ENCODE results near the gene PTPRK. TPM values are rescaled to one million over a fixed set of nuclear protein-coding genes. Genes with fewer than 3 reads are reported as not detected.

Gene PTPRK
- total and polyA plus RNA-seq, 9 of the 15 experiments (the other 6 are each of a cell fraction or from before 2014, with no cell fraction given), result 0.04 to 0.51 TPM; not detected in 7

DNA sequence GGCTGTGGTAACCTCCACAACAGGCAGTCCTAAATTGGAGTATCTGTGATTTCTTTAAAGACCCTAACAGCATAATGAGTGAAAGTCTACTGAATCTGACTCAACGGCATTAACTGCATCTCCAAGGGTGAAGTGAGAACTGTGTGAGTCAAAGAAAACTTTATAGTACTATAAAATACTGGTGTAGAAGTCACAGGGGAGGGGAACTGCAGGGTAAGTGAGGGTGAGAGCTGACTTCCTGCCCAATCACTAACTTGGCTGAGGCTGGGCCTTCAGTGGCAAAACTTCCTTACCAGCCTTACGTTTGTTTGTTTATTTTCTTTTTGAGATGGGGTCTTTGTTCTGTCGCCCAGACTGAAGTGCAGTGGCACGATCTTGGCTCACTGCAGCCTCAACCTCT is 109.8 kb downstream of the PTPRK start (continued):
- TF ChIP-seq, protein P1, sequence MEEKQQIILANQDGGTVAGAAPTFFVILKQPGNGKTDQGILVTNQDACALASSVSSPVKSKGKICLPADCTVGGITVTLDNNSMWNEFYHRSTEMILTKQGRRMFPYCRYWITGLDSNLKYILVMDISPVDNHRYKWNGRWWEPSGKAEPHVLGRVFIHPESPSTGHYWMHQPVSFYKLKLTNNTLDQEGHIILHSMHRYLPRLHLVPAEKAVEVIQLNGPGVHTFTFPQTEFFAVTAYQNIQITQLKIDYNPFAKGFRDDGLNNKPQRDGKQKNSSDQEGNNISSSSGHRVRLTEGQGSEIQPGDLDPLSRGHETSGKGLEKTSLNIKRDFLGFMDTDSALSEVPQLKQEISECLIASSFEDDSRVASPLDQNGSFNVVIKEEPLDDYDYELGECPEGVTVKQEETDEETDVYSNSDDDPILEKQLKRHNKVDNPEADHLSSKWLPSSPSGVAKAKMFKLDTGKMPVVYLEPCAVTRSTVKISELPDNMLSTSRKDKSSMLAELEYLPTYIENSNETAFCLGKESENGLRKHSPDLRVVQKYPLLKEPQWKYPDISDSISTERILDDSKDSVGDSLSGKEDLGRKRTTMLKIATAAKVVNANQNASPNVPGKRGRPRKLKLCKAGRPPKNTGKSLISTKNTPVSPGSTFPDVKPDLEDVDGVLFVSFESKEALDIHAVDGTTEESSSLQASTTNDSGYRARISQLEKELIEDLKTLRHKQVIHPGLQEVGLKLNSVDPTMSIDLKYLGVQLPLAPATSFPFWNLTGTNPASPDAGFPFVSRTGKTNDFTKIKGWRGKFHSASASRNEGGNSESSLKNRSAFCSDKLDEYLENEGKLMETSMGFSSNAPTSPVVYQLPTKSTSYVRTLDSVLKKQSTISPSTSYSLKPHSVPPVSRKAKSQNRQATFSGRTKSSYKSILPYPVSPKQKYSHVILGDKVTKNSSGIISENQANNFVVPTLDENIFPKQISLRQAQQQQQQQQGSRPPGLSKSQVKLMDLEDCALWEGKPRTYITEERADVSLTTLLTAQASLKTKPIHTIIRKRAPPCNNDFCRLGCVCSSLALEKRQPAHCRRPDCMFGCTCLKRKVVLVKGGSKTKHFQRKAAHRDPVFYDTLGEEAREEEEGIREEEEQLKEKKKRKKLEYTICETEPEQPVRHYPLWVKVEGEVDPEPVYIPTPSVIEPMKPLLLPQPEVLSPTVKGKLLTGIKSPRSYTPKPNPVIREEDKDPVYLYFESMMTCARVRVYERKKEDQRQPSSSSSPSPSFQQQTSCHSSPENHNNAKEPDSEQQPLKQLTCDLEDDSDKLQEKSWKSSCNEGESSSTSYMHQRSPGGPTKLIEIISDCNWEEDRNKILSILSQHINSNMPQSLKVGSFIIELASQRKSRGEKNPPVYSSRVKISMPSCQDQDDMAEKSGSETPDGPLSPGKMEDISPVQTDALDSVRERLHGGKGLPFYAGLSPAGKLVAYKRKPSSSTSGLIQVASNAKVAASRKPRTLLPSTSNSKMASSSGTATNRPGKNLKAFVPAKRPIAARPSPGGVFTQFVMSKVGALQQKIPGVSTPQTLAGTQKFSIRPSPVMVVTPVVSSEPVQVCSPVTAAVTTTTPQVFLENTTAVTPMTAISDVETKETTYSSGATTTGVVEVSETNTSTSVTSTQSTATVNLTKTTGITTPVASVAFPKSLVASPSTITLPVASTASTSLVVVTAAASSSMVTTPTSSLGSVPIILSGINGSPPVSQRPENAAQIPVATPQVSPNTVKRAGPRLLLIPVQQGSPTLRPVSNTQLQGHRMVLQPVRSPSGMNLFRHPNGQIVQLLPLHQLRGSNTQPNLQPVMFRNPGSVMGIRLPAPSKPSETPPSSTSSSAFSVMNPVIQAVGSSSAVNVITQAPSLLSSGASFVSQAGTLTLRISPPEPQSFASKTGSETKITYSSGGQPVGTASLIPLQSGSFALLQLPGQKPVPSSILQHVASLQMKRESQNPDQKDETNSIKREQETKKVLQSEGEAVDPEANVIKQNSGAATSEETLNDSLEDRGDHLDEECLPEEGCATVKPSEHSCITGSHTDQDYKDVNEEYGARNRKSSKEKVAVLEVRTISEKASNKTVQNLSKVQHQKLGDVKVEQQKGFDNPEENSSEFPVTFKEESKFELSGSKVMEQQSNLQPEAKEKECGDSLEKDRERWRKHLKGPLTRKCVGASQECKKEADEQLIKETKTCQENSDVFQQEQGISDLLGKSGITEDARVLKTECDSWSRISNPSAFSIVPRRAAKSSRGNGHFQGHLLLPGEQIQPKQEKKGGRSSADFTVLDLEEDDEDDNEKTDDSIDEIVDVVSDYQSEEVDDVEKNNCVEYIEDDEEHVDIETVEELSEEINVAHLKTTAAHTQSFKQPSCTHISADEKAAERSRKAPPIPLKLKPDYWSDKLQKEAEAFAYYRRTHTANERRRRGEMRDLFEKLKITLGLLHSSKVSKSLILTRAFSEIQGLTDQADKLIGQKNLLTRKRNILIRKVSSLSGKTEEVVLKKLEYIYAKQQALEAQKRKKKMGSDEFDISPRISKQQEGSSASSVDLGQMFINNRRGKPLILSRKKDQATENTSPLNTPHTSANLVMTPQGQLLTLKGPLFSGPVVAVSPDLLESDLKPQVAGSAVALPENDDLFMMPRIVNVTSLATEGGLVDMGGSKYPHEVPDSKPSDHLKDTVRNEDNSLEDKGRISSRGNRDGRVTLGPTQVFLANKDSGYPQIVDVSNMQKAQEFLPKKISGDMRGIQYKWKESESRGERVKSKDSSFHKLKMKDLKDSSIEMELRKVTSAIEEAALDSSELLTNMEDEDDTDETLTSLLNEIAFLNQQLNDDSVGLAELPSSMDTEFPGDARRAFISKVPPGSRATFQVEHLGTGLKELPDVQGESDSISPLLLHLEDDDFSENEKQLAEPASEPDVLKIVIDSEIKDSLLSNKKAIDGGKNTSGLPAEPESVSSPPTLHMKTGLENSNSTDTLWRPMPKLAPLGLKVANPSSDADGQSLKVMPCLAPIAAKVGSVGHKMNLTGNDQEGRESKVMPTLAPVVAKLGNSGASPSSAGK (IDR thresholded peaks at IDR 0.05), result no peak
- TF ChIP-seq MAFK (IDR thresholded peaks at IDR 0.05; ENCODE audit: low read length) (no peak), PREB (CRISPR knock-in tag; IDR thresholded peaks at IDR 0.05) (no peak), SMC3 (conservative IDR thresholded peaks at IDR 0.05; ENCODE audit: insufficient read depth, low read depth, low read length) (no peak)

All from K562 (cell line).